BE2C (cell line): Measurements from ENCODE around the gene WARS2.

Source experiments
- DNase-seq: peaks from one replicate; pipeline ENCODE4 v3.0.0-alpha.2; 2020
- H3K27me3 ChIP-seq: fragments of 250-450 bp; sonication (Bioruptor Pico); 2 replicates; pipeline ENCODE4 v1.5.1; 2020; ENCODE audit warnings: mild to moderate bottlenecking
- H3K36me3 ChIP-seq: fragments of 250-450 bp; sonication (Bioruptor Pico); 2 replicates; pipeline ENCODE4 v1.5.1; 2020; ENCODE audit warnings: mild to moderate bottlenecking
- H3K4me1 ChIP-seq: fragments of 250-450 bp; sonication (Bioruptor Pico); 2 replicates; pipeline ENCODE4 v1.5.1; 2020
- H3K4me3 ChIP-seq: 2 replicates; pipeline ENCODE4 v1.5.1; 2011; ENCODE audit warnings: low read depth, low read length
- H3K9me3 ChIP-seq: fragments of 250-450 bp; sonication (Bioruptor Pico); 2 replicates; pipeline ENCODE4 v1.5.1; 2020
- TF ChIP-seq, protein P1 (sequence below): IDR thresholded peaks from 2 replicates; pipeline ENCODE4 v1.5.1; 2012; ENCODE audit warnings: mild to moderate bottlenecking, low read depth, low read length

The WARS2 gene

DNA sequence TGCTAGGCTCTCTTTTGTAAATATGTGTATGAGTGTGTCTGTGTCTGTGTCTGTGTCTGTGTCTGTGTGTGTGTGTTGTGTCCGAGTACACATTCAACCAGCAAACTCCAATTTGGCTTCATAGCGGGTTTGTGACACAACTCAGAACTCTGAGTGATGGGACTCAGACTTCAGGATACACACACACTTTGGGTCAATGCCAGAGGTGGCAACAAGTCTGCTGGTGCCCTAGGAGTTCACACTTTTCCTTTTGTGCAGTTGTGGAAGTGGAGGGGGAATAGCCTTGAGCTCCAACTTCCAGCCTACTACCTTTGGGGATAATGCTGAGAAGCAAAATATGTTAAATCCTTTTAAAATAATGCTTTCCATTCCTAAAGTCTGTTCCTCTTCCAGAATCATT is 135.7 kb downstream of the WARS2 start:
- no peak overlapping the region for H3K4me3 ChIP-seq
- peaks cover 97% of the 10 kb centered on the region for H3K27me3 ChIP-seq

DNA sequence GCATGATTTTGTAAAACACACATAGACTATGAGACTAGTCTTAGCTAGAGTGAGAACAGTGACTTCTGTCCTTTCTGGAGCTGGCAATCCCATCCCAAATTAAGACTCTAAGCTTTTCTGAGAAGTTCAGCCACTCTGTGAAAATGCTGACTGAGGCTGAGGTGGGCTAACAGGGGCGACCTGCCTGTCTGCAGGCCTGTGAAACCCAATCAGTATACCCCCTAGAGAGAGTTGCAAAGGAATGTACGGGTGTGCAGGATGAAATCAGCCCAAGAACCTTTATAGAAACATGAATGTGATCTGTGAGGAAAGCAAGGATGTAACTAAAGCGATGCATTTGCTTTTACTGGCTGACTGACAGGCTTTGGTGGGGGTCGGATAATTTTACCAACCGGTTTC is 136.3 kb downstream of the WARS2 start:
- Histone ChIP-seq H3K36me3 (no peaks in the 10 kb centered on the region), H3K27me3 (peaks cover 97% of the 10 kb centered on the region), H3K9me3 (no peaks in the 10 kb centered on the region; the same call in 1 of the 2 replicates), H3K4me1 (no peaks in the 10 kb centered on the region), H3K4me3 (no peak overlapping the region)
- DNase-seq, result no peak
- TF ChIP-seq, protein P1, sequence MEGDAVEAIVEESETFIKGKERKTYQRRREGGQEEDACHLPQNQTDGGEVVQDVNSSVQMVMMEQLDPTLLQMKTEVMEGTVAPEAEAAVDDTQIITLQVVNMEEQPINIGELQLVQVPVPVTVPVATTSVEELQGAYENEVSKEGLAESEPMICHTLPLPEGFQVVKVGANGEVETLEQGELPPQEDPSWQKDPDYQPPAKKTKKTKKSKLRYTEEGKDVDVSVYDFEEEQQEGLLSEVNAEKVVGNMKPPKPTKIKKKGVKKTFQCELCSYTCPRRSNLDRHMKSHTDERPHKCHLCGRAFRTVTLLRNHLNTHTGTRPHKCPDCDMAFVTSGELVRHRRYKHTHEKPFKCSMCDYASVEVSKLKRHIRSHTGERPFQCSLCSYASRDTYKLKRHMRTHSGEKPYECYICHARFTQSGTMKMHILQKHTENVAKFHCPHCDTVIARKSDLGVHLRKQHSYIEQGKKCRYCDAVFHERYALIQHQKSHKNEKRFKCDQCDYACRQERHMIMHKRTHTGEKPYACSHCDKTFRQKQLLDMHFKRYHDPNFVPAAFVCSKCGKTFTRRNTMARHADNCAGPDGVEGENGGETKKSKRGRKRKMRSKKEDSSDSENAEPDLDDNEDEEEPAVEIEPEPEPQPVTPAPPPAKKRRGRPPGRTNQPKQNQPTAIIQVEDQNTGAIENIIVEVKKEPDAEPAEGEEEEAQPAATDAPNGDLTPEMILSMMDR, result no peak

More for the DNA sequence above, 135.7 kb downstream of the WARS2 start:
- no peaks in the 10 kb centered on the region for H3K4me1 ChIP-seq
- TF ChIP-seq, protein P1, result no peak
- no peak for DNase-seq
- H3K9me3 ChIP-seq, result no peaks in the 10 kb centered on the region; the same call in 1 of the 2 replicates
- H3K36me3 ChIP-seq, result no peaks in the 10 kb centered on the region

GRCh38 chr1:119003413-119004128 is 136.9 kb downstream of the WARS2 start:
- Histone ChIP-seq H3K36me3 (no peaks in the 10 kb centered on the region), H3K27me3 (peaks cover 95% of the 10 kb centered on the region), H3K4me3 (no peak overlapping the region), H3K4me1 (no peaks in the 10 kb centered on the region), H3K9me3 (no peaks in the 10 kb centered on the region; the same call in 1 of the 2 replicates)
- TF ChIP-seq, protein P1, result no peak
- DNase-seq, result no peak

DNA sequence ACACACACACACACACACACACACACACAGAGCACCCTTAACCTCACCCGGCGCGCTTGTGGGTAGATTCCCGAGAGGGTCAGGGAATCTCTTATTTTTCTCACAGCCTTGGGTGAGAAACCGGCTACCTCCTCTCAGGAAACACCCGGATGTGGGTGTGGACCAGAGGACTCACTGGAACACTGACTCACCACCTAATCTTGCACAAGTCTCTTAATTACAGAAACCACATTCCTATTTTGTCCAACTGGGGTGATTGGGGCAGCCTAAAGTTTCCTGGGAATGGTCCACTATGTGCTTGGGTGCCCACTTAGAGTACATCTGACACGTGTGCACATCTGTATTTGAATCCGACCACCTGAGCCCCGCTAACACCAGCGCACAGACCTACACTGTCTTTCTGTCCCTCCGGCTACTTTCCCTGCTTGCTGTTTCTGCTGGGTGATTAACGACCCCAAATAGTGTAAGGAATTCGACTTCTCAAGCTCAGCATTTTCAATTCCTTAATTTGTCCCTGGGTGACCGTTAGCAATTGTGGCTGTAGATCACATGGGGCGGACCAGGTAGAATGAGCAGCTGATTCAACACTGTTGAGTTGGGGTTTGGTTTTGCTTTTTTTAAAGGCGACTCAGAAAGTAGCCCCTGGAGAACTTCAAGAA is 138.3 kb downstream of the WARS2 start:
- no peaks in the 10 kb centered on the region for H3K4me1 ChIP-seq
- no peak for DNase-seq

GRCh38 chr1:119001181-119002027 is 139.0 kb downstream of the WARS2 start:
- no peaks in the 10 kb centered on the region for H3K4me1 ChIP-seq
- no peak for DNase-seq
- H3K9me3 ChIP-seq, result no peaks in the 10 kb centered on the region
- H3K4me3 ChIP-seq, result no peak overlapping the region
- H3K36me3 ChIP-seq, result no peaks in the 10 kb centered on the region
- TF ChIP-seq, protein P1, result no peak
- peaks cover 92% of the 10 kb centered on the region for H3K27me3 ChIP-seq

More for the DNA sequence above, 138.3 kb downstream of the WARS2 start:
- Histone ChIP-seq H3K36me3 (no peaks in the 10 kb centered on the region), H3K27me3 (peaks cover 92% of the 10 kb centered on the region), H3K9me3 (no peaks in the 10 kb centered on the region), H3K4me3 (no peak overlapping the region)
- TF ChIP-seq, protein P1, result no peak
